Activated T-cell treated with anti-CD3 and anti-CD28 coated beads for 4 hours (primary cell): Measurements from ENCODE around the gene AGAP1.

Source experiments
- DNase-seq: peaks from one replicate; pipeline ENCODE4 v3.0.0-alpha.2; 2020

The AGAP1 gene

GRCh38 chr2:235493775-235494715 lies at the start of gene AGAP1:
Gene AGAP1, plus strand, starts transcription at chr2:235494043.
- no peak for DNase-seq

GRCh38 chr2:235444101-235444597 lies 49.7 kb upstream of the AGAP1 start:
- DNase-seq: no peak

- no peak for DNase-seq
Observed at GRCh38 chr2:235445116-235445515, 48.7 kb upstream of the AGAP1 start.

GRCh38 chr2:235446082-235446481 lies 47.8 kb upstream of the AGAP1 start:
- no peak for DNase-seq

GRCh38 chr2:235447210-235447609 lies 46.6 kb upstream of the AGAP1 start:
- DNase-seq: no peak

- DNase-seq: no peak
Observed at GRCh38 chr2:235449568-235449967, 44.3 kb upstream of the AGAP1 start.

GRCh38 chr2:235453605-235454151 lies 40.2 kb upstream of the AGAP1 start:
- no peak for DNase-seq

GRCh38 chr2:235458839-235459273 lies 35.0 kb upstream of the AGAP1 start:
- no peak for DNase-seq

- DNase-seq: no peak
Observed at GRCh38 chr2:235460548-235461047, 33.2 kb upstream of the AGAP1 start.

GRCh38 chr2:235461763-235462414 lies 32.0 kb upstream of the AGAP1 start:
- no peak for DNase-seq

- no peak for DNase-seq
Observed at GRCh38 chr2:235462415-235462790, 31.4 kb upstream of the AGAP1 start.

- no peak for DNase-seq
Observed at GRCh38 chr2:235463893-235464292, 29.9 kb upstream of the AGAP1 start.

- DNase-seq: no peak
Observed at GRCh38 chr2:235467588-235467987, 26.3 kb upstream of the AGAP1 start.

- DNase-seq: no peak
Observed at GRCh38 chr2:235468978-235469655, 24.7 kb upstream of the AGAP1 start.

GRCh38 chr2:235471186-235471747 lies 22.6 kb upstream of the AGAP1 start:
- no peak for DNase-seq

- DNase-seq: no peak
Observed at GRCh38 chr2:235472443-235472842, 21.4 kb upstream of the AGAP1 start.

GRCh38 chr2:235478609-235479008 lies 15.2 kb upstream of the AGAP1 start:
- DNase-seq: no peak

GRCh38 chr2:235479604-235480003 lies 14.2 kb upstream of the AGAP1 start:
- DNase-seq: no peak

GRCh38 chr2:235480614-235481013 lies 13.2 kb upstream of the AGAP1 start:
- DNase-seq: no peak

- no peak for DNase-seq
Observed at GRCh38 chr2:235483313-235483712, 10.5 kb upstream of the AGAP1 start.

- no peak for DNase-seq
Observed at GRCh38 chr2:235485362-235485761, 8.5 kb upstream of the AGAP1 start.

- no peak for DNase-seq
Observed at GRCh38 chr2:235486729-235487128, 7.1 kb upstream of the AGAP1 start.

GRCh38 chr2:235489897-235490296 lies 3.9 kb upstream of the AGAP1 start:
- no peak for DNase-seq
